ENCODE measurements around the gene ATP8A2. TPM values are rescaled to one million over a fixed set of nuclear protein-coding genes. Genes with fewer than 3 reads are reported as not detected.

ATP8A2 gene
- total and polyA plus RNA-seq, 10 of the 15 experiments (the other 5 are each of a cell fraction or from before 2014, with no cell fraction given) = 0.01 to 0.04 (median 0.04) TPM; not detected in 7

- FAIRE-seq (no peak), DNase-seq (ENCODE audit: low read depth, low spot score) (no peak), ATAC-seq (no peak)
- Histone ChIP-seq H3K4me1 (ENCODE audit: control insufficient read depth, insufficient read depth, low read length) (no peaks in the 10 kb centered on the region), H3K27me3 (replicated peaks in 1 of 2; ENCODE audit: control insufficient read depth in 2 of 2, insufficient read depth in 2 of 2, low read length in 1 of 2) (no peaks in the 10 kb centered on the region; a peak in 1 of 4 replicates), H3K9me3 (replicated peaks; ENCODE audit: control insufficient read depth, insufficient read depth, low read length) (no peaks in the 10 kb centered on the region), H4K20me1 (ENCODE audit: control insufficient read depth, insufficient read depth) (no peaks in the 10 kb centered on the region), H3K9ac (ENCODE audit: control insufficient read depth, insufficient read depth, low read length) (no peak overlapping the region), H3K36me3 (ENCODE audit: control insufficient read depth in 2 of 2, insufficient read depth in 2 of 2, low read length in 1 of 2) (no peaks in the 10 kb centered on the region), H3K27ac (ENCODE audit: control insufficient read depth, insufficient read depth) (no peak overlapping the region), H3K4me2 (ENCODE audit: control insufficient read depth, insufficient read depth) (no peak overlapping the region), H2AFZ (ENCODE audit: control insufficient read depth, low read depth, low read length) (no peak overlapping the region), H3K79me2 (ENCODE audit: control insufficient read depth, insufficient read depth, low read length) (no peaks in the 10 kb centered on the region), H3K4me3 (no peak overlapping the region)
- no TSS peak for BruUV-seq (replicated peaks)
- intact Hi-C loops (cut with micrococcal nuclease; ENCODE audit: unreplicated experiment) = no loop called here
- ChIA-PET POLR2A (no interaction called here), RAD21 (ENCODE audit: unreplicated experiment) (no interaction called here), SMC1A (ENCODE audit: uncharacterized antibody, unreplicated experiment) (no interaction called here), CTCF (no interaction called here)
- no peak for TF ChIP-seq GABPA (IDR thresholded peaks at IDR 0.05; ENCODE audit: low read depth)
- TF ChIP-seq JUND (IDR thresholded peaks at IDR 0.05; ENCODE audit: low read depth, low read length) = no peak
- TF ChIP-seq RAD51 (IDR thresholded peaks at IDR 0.05) = no peak
- TF ChIP-seq HSF1 (IDR thresholded peaks at IDR 0.05; ENCODE audit: low read depth, low read length) = no peak
- WGBS (ENCODE audit: insufficient coverage, insufficient replicate concordance, low lambda C conversion rate, missing lambda C conversion rate) = 28% methylated on average over 7 of the region's 7 CpGs
- in situ Hi-C loops (cut with MboI) = no loop called here
These were observed 573.8 kb downstream of the ATP8A2 start for GRCh38 chr13:25945596-25945995.

GRCh38 chr13:25946321-25946720 is 574.5 kb downstream of the ATP8A2 start:
- H3K27ac ChIP-seq (ENCODE audit: control insufficient read depth, insufficient read depth) = no peak overlapping the region
- no peak for FAIRE-seq
- DNase-seq (ENCODE audit: low read depth, low spot score) = no peak
- H3K4me3 ChIP-seq = no peak overlapping the region
- H3K9ac ChIP-seq (ENCODE audit: control insufficient read depth, insufficient read depth, low read length) = no peak overlapping the region
- no peaks in the 10 kb centered on the region for H3K9me3 ChIP-seq (replicated peaks; ENCODE audit: control insufficient read depth, insufficient read depth, low read length)
- in situ Hi-C loops (cut with MboI) = no loop called here
- no peaks in the 10 kb centered on the region; a peak in 1 of 4 replicates for H3K27me3 ChIP-seq (replicated peaks in 1 of 2; ENCODE audit: control insufficient read depth in 2 of 2, insufficient read depth in 2 of 2, low read length in 1 of 2)
- ChIA-PET POLR2A (no interaction called here), SMC1A (ENCODE audit: uncharacterized antibody, unreplicated experiment) (no interaction called here), CTCF (no interaction called here), RAD21 (ENCODE audit: unreplicated experiment) (no interaction called here)
- BruUV-seq (replicated peaks) = no TSS peak
- no peak overlapping the region for H3K4me2 ChIP-seq (ENCODE audit: control insufficient read depth, insufficient read depth)
- intact Hi-C loops (cut with micrococcal nuclease; ENCODE audit: unreplicated experiment) = no loop called here
- no peak overlapping the region for H2AFZ ChIP-seq (ENCODE audit: control insufficient read depth, low read depth, low read length)
- no peaks in the 10 kb centered on the region for H3K79me2 ChIP-seq (ENCODE audit: control insufficient read depth, insufficient read depth, low read length)
- no peaks in the 10 kb centered on the region for H4K20me1 ChIP-seq (ENCODE audit: control insufficient read depth, insufficient read depth)
- H3K36me3 ChIP-seq (ENCODE audit: control insufficient read depth in 2 of 2, insufficient read depth in 2 of 2, low read length in 1 of 2) = no peaks in the 10 kb centered on the region
- no peaks in the 10 kb centered on the region for H3K4me1 ChIP-seq (ENCODE audit: control insufficient read depth, insufficient read depth, low read length)
- ATAC-seq = no peak
- 35% methylated on average over 6 of the region's 6 CpGs for WGBS (ENCODE audit: insufficient coverage, insufficient replicate concordance, low lambda C conversion rate, missing lambda C conversion rate)
- TF ChIP-seq ZNF207 (IDR thresholded peaks at IDR 0.05; ENCODE audit: borderline replicate concordance) = no peak
- no peak for TF ChIP-seq CBX3 (IDR thresholded peaks at IDR 0.05; ENCODE audit: borderline replicate concordance, low read depth)
- TF ChIP-seq REST (IDR thresholded peaks at IDR 0.05; ENCODE audit: low read depth, low read length) = no peak
- TF ChIP-seq GATAD2B (conservative IDR thresholded peaks at IDR 0.05; ENCODE audit: low read depth) = no peak
- no peak for TF ChIP-seq ZBTB4 (CRISPR knock-in tag; IDR thresholded peaks at IDR 0.05)
- TF ChIP-seq BMI1 (IDR thresholded peaks at IDR 0.05; ENCODE audit: borderline replicate concordance) = no peak
- no peak for TF ChIP-seq NBN (IDR thresholded peaks at IDR 0.05)

Data from GM12878 (cell line).